RWPE2 (cell line): Measurements from ENCODE around the gene AHNAK2.
"Not testable (repeated sequence)": the region's sequence is repeated elsewhere in the genome, so short reads cannot be mapped to it uniquely, and the experiment has no call there.

ENCODE experiments used
- ATAC-seq: fragments of 200-7000 bp; cut with Tn5 transposase; 3 replicates; pipeline ENCODE4 v1.9.1; 2021; ENCODE audit warnings: low read depth
- DNase-seq: peaks from one replicate; pipeline ENCODE4 v3.0.0-alpha.2; 2020; ENCODE audit warnings: low spot score
- H3K27ac ChIP-seq: fragments of 450-650 bp; 2 replicates; pipeline ENCODE4 v1.5.1; 2017; ENCODE audit warnings: mild to moderate bottlenecking; ENCODE audit not compliant: poor library complexity, severe bottlenecking
- H3K27me3 ChIP-seq: fragments of 250-450 bp; sonication (Bioruptor Pico); 2 replicates; pipeline ENCODE4 v1.5.1; 2021; ENCODE audit warnings: mild to moderate bottlenecking, moderate library complexity; ENCODE audit not compliant: insufficient read depth, poor library complexity, severe bottlenecking
- H3K36me3 ChIP-seq: fragments of 250-450 bp; sonication (Bioruptor Pico); 2 replicates; pipeline ENCODE4 v1.5.1; 2020; ENCODE audit warnings: low read depth, mild to moderate bottlenecking, moderate library complexity
- H3K4me1 ChIP-seq: fragments of 250-450 bp; sonication (Bioruptor Pico); 2 replicates; pipeline ENCODE4 v1.5.1; 2021; ENCODE audit warnings: mild to moderate bottlenecking, moderate library complexity; ENCODE audit not compliant: insufficient read depth, poor library complexity, severe bottlenecking
- H3K4me3 ChIP-seq: fragments of 250-450 bp; sonication (Bioruptor Pico); 2 replicates; pipeline ENCODE4 v1.5.1; 2021; ENCODE audit warnings: mild to moderate bottlenecking, moderate library complexity; ENCODE audit not compliant: severe bottlenecking
- H3K9me3 ChIP-seq: fragments of 250-450 bp; sonication (Bioruptor Pico); 2 replicates; pipeline ENCODE4 v1.5.1; 2021; ENCODE audit warnings: mild to moderate bottlenecking, moderate library complexity; ENCODE audit not compliant: severe bottlenecking
- CTCF ChIP-seq: fragments of 450-650 bp; IDR thresholded peaks from one replicate; pipeline ENCODE4 v1.5.1; 2017; ENCODE audit warnings: mild to moderate bottlenecking, moderate library complexity; ENCODE audit not compliant: poor library complexity, severe bottlenecking

AHNAK2 gene

GRCh38 chr14:104923640-104924420 lies 54.3 kb downstream of the AHNAK2 start:
- Histone ChIP-seq H3K4me3 (no peak overlapping the region), H3K36me3 (no peaks in the 10 kb centered on the region), H3K9me3 (no peaks in the 10 kb centered on the region), H3K4me1 (no peaks in the 10 kb centered on the region), H3K27me3 (no peaks in the 10 kb centered on the region), H3K27ac (no peak overlapping the region)
- no peak for ATAC-seq
- no peak for TF ChIP-seq CTCF
- DNase-seq, result peak; percentile 68

GRCh38 chr14:104919993-104920315 lies 58.2 kb downstream of the AHNAK2 start:
- Histone ChIP-seq H3K27ac (no peak overlapping the region), H3K27me3 (no peaks in the 10 kb centered on the region), H3K9me3 (no peaks in the 10 kb centered on the region), H3K36me3 (no peaks in the 10 kb centered on the region), H3K4me3 (no peak overlapping the region), H3K4me1 (no peaks in the 10 kb centered on the region)
- TF ChIP-seq CTCF, result no peak
- DNase-seq (no peak), ATAC-seq (no peak)

GRCh38 chr14:104919152-104919992 lies 58.8 kb downstream of the AHNAK2 start:
- not testable (repeated sequence) for H3K27ac ChIP-seq, H3K4me1 ChIP-seq, H3K36me3 ChIP-seq, ATAC-seq, H3K9me3 ChIP-seq, DNase-seq, H3K27me3 ChIP-seq, H3K4me3 ChIP-seq

- ATAC-seq (no peak), DNase-seq (no peak)
- Histone ChIP-seq H3K9me3 (no peaks in the 10 kb centered on the region), H3K4me3 (no peak overlapping the region), H3K27ac (no peak overlapping the region), H3K4me1 (no peaks in the 10 kb centered on the region), H3K27me3 (no peaks in the 10 kb centered on the region), H3K36me3 (no peaks in the 10 kb centered on the region)
- TF ChIP-seq CTCF, result no peak
Measured at GRCh38 chr14:104917993-104918392, 60.2 kb downstream of the AHNAK2 start.

GRCh38 chr14:104917116-104917515 lies 61.1 kb downstream of the AHNAK2 start:
- no peak for ATAC-seq
- Histone ChIP-seq H3K9me3 (peaks cover 2% of the 10 kb centered on the region), H3K27me3 (no peaks in the 10 kb centered on the region), H3K4me1 (no peaks in the 10 kb centered on the region), H3K27ac (no peak overlapping the region), H3K4me3 (no peak overlapping the region), H3K36me3 (no peaks in the 10 kb centered on the region)
- no peak for TF ChIP-seq CTCF
- no peak for DNase-seq
